Measurements from ENCODE around the gene OIT3.

DNA sequence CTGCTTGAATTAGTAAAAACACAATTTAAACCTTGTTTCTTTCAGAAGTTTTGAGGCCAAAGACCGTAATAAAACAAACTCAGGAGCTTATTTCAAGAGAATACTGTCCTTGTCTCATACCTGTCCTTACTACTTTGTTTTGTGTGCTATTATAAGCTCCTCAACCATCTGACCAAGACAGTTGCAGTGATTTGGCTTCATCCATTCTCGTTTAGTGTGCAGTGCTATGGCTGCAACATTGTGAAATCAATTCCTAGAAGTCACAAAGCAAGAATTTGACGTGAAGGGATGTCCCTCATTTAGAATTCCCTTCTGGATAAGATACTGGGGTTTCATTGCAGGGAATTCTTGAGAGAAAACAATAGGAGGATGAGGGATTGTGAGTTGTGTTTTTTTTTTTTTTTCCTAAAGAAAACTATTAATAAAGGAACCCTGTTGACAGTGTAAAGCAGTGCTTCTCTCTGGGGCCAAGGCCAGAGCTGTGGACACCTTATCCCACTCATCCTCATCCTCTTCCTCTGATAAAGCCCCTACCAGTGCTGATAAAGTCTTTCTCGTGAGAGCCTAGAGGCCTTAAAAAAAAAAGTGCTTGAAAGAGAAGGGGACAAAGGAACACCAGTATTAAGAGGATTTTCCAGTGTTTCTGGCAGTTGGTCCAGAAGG lies at the start of gene OIT3:
- TF ChIP-seq NFIC (IDR thresholded peaks at IDR 0.05) = no peak
- TF ChIP-seq CEBPB (IDR thresholded peaks at IDR 0.05) = no peak
- no peak for TF ChIP-seq RAD21 (IDR thresholded peaks at IDR 0.05; ENCODE audit: low read depth)
- TF ChIP-seq CREB1 (IDR thresholded peaks at IDR 0.05; ENCODE audit: low read depth) = no peak
- no peak for TF ChIP-seq TAF1 (IDR thresholded peaks at IDR 0.05; ENCODE audit: low read depth)
- no peak for TF ChIP-seq YY1 (IDR thresholded peaks at IDR 0.05; ENCODE audit: low read depth)
- no peak for TF ChIP-seq EP300 (IDR thresholded peaks at IDR 0.05; ENCODE audit: borderline replicate concordance)
